SK-N-DZ (cell line): ENCODE data around the gene CTIF.
"Not testable (repeated sequence)": the region's sequence is repeated elsewhere in the genome, so short reads cannot be mapped to it uniquely, and the experiment has no call there.

Experiments used
- DNase-seq: peaks from one replicate; pipeline ENCODE4 v3.0.0-alpha.2; 2015; ENCODE audit warnings: low spot score

The CTIF gene

GRCh38 chr18:48862678-48863270 lies 323.9 kb downstream of the CTIF start:
- DNase-seq = no peak

GRCh38 chr18:48863432-48864065 lies 324.7 kb downstream of the CTIF start:
- no peak for DNase-seq

- no peak for DNase-seq
These were observed 326.0 kb downstream of the CTIF start for GRCh38 chr18:48864876-48865275.

- no peak for DNase-seq
These were observed 327.4 kb downstream of the CTIF start for GRCh38 chr18:48866028-48866733.

- no peak for DNase-seq
These were observed 328.0 kb downstream of the CTIF start for GRCh38 chr18:48866856-48867255.

GRCh38 chr18:48867978-48868377 lies 329.1 kb downstream of the CTIF start:
- no peak for DNase-seq

GRCh38 chr18:48868468-48869466 lies 329.9 kb downstream of the CTIF start:
- DNase-seq = no peak

GRCh38 chr18:48869591-48869990 lies 330.8 kb downstream of the CTIF start:
- no peak for DNase-seq

GRCh38 chr18:48870926-48871325 lies 332.1 kb downstream of the CTIF start:
- DNase-seq = not testable (repeated sequence)

GRCh38 chr18:48871391-48872166 lies 332.7 kb downstream of the CTIF start:
- DNase-seq = no peak

GRCh38 chr18:48872234-48873145 lies 333.7 kb downstream of the CTIF start:
- DNase-seq = no peak

- DNase-seq = no peak
These were observed 335.4 kb downstream of the CTIF start for GRCh38 chr18:48874233-48874632.

- no peak for DNase-seq
These were observed 335.9 kb downstream of the CTIF start for GRCh38 chr18:48874701-48875162.

GRCh38 chr18:48875314-48875941 lies 336.6 kb downstream of the CTIF start:
- DNase-seq = no peak

- peak; percentile 67 for DNase-seq
These were observed 337.2 kb downstream of the CTIF start for GRCh38 chr18:48875942-48876511.

- no peak for DNase-seq
These were observed 337.8 kb downstream of the CTIF start for GRCh38 chr18:48876590-48876989.

GRCh38 chr18:48877941-48878340 lies 339.1 kb downstream of the CTIF start:
- no peak for DNase-seq

- DNase-seq = no peak
These were observed 339.6 kb downstream of the CTIF start for GRCh38 chr18:48878471-48878870.

- no peak for DNase-seq
These were observed 340.2 kb downstream of the CTIF start for GRCh38 chr18:48879008-48879431.
